Eye (tissue), 1 donor: Measurements from ENCODE around the gene ZNF526.
"Not testable (repeated sequence)": the region's sequence is repeated elsewhere in the genome, so short reads cannot be mapped to it uniquely, and the experiment has no call there.

Experiments used
- DNase-seq: peaks from one replicate; pipeline ENCODE4 v3.0.0-alpha.2; 2015

The ZNF526 gene

DNA sequence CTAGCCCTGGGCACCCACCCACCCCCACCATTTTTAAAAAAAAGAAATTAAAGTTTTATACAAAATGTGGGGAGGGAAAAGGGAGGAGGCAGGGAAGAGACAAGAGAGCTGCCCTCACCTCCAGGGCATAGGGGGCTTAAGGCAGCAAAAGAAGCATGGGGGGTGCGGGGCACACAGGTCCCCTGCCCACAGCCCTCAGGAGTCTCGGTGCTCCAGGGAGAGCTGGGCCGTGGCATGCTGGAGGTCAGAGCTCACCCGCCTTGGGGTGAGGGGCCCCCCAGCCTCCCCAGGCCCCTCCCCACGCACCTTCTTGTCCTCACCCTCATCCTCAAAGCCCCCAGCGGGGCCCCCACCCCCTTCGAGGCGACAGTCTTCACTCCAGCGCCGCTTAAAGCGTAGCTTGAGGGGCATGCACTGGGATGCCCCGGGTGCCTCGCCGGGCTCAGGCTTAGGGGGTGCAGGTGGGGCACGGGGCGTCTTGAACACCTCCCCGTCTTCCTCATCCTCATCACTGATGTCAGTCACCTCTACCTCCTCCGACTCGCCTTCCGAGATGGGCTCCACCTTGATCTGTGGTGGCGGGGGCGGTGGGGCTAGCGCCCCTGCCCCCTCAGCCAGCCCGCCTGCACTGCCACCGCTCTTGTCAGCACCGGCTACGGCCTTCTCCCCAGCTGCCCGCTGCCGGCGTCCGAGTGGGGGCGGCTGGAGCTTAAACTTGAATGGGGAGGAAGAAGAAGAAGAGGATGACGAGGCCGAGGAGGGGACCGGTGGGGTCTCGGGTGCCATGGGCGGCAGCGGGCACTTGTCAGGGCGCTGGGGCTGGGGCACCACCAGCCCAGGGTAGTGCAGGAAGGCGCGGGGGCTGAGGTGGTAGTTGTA lies 28.4 kb downstream of the ZNF526 start:
- DNase-seq: no peak

DNA sequence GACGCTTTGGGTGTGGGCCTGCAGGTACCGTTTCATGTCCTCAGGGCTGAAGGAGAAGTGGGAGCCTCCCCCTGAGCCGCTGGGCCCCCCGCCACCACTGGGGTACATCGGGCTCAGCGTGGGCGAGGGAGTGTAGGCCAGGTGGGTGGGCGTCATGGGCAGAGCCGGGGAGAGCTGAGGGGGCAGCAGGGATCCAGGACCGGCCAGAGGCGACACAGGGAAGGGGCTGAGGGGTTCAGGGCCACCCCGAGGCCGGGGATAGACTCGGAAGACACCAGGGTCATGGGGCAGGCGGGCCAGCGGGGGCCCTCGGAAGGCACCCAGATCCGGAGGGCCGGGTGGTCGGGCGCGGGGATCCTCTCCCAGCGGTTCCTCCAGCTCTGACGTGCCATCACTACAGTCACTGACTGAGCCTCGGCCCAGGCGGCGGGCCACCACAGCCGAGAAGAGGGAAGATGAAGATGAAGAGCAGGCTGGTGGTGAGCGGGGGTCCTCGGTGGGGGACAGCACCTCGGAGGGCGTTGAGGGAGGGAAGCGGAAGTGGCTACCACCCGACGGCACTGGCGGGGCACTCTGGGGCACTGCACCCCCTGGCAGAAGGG lies 29.1 kb downstream of the ZNF526 start:
- DNase-seq: no peak

DNA sequence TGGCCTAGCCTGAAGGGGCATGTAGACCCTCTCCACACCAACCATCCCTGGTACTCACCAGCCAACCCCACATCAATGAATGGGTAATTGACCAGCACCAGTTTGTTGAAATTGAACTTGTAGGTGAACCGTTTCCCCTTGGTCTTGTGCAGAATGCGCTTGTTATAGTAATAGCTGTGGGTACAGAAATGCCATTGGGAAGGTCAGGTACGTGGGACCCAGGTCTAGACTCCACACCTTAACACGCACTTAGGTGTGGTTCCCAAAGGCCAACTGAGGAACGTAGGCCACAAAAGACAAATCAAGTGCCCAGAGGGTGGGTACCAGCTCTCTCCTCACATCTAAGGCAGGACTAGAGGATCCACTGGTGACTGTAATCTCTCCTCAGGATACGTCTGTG lies 29.7 kb downstream of the ZNF526 start:
- no peak for DNase-seq

DNA sequence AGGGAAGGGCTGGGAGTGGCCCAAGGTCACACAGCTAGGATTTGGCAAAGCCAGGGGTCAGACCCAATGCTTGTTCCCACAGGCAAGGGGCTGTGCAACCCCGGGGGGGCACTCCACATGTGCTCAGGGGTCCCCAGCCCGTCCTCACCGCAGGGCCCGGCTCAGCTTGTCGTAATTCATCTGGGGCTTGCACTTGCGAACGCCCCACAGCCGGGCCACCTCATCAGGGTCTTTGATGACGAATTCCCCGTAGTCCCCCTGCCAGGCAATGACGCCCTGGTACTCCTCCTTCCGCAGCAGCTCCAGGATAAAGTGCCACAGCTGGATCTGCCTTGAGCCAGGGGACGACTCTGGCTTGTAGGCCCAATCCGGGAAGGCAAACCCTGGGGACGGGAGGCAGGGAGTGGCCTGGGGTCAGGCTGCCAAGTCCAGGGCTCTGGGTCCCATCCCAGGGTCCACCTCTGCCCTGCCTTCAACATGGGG lies 30.1 kb downstream of the ZNF526 start:
- peak; percentile 31 for DNase-seq

DNA sequence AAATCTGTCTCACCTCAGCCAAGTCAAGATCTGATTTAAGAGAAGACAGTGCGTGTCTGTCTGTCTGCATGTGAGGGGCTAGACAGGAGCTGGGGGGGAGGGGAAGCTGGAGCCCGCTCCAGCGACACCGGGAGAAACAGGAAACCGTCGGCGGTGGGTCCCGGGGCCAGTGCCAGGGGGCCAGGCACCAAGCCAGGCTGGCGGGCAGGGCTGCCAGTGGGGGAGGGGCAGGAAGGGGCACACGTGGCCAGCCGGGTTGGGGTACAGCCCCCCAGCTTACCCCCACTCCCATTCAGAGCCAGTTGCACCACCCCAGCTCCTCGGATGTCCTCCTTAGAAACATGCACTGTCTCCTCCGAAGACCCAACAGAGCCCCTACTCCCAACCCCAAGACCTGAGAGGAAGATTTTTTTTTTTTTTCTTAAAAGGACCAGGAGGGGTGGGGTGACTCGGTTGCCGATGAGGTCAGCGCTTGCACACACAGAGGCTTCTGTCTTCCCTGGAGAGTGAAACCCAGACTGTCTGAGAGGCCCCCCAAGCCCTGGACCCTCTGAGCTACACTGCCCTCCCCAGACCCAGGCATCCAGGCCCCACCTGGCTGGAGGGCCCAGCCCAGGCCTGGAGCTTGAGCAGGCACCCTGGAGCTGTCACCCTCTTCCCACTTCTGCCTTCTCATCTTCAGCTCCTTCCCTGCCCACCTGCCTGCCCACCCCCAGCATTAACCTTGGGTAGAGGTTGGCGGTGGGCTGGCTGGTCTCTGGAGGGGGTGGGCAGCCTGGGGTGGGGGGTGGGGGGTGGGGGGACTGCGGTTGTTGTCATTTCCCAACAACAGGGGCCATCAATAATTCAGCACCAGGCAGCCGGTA lies 30.8 kb downstream of the ZNF526 start:
- peak; percentile 57 for DNase-seq

GRCh38 chr19:42251572-42252358 lies 31.7 kb downstream of the ZNF526 start:
- DNase-seq: peak; percentile 62

- peak; percentile 74 for DNase-seq
Observed at GRCh38 chr19:42252365-42253244, 32.5 kb downstream of the ZNF526 start.

DNA sequence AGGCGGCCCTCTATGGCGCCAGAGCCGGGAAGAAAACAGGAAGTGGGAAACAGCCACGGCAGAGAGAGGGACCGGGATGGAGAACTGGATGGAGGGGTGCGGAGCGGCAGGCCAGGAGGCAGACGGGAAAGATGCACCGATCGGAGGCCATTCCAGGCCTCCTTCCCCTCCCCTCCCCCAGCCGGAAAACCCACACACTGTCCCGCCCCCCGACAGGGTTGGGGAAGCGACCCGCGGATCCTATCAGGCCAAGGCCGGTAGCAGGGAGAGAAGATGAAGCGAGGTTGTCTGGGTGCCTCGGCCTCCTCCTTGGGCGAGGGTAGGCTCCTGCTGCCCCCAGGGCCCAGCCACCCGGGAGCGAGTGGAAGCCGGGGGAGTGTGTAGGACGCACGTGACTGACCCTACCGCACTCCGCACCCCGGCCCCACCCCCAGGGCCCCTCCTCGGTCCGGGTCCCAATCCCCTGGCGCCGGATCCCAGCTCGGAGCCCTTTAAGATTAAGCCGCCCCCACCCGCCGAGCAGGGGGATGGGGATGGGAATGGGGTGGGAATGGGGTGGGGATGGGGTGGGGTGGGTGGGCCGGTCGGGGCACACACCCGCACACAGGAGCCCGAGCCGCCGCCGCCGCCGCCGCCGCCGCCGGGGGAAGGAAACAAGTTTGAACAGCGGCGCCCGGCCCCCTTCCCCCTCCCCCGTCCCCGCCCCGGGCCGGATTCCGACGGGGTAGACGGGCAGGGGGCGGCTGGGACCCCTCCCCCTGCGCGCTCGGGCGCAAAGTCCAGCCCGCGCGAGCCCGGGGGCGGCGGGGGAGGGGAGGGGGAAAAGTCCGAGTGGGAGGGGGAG lies 33.4 kb downstream of the ZNF526 start:
- DNase-seq: peak; percentile 90

GRCh38 chr19:42254089-42254849 lies 34.2 kb downstream of the ZNF526 start:
- peak; percentile 92 for DNase-seq

- peak; percentile 97 for DNase-seq
Observed at GRCh38 chr19:42254850-42255765, 35.0 kb downstream of the ZNF526 start, which contains the start of gene ERF. ERF (minus strand) TSS chr19:42255128; CDS start chr19:42254999, 129 bp downstream.

- DNase-seq: peak; percentile 84
Observed at GRCh38 chr19:42255766-42256745, 35.9 kb downstream of the ZNF526 start.

- DNase-seq: not testable (repeated sequence)
Observed at GRCh38 chr19:42257842-42258241, 37.7 kb downstream of the ZNF526 start.

DNA sequence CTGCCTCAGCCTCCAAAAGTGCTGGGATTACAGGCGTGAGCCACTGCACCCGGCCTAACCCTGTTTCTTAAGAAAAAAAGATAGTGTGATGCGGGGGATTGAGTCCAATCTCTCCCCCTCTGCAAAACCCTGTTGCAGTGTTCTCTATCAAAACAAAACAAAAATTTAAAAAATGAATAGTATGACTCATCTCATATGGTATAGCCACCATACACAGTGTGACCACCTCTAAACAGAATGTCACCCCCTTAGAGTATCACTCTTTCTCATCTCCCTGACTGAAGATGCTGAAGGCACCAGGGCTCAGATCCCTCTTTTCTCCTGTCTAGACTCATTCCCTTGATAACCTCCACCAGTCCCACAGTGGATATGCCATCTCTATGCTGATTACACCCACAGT lies 41.7 kb downstream of the ZNF526 start:
- DNase-seq: no peak

GRCh38 chr19:42266105-42266504 lies 46.0 kb downstream of the ZNF526 start:
- not testable (repeated sequence) for DNase-seq

DNA sequence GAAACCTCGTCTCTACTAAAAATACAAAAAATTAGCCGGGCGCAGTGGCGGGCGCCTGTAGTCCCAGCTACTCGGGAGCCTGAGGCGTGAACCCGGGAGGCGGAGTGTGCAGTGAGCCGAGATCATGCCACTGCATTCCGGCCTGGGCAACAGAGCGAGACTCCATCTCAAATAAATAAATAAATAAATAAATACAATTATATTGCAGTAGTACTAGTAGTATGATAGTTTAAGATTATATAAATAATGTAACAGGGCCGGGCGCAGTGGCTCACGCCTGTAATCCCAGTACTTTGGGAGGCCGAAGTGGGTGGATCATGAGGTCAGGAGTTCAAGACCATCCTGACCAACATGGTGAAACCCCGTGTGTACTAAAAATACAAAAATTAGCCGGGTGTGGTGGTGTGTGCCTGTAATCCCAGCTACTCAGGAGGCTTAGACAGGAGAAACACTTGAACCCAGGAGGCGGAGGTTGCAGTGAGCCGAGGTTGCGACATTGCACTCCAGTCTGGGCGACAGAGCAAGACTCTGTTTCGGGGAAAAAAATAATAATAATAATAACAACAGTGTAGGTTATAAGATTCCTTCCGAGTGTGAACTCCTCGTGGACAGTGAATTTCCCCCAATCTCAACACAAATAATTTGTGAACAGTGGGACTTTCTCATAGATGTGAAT lies 47.0 kb downstream of the ZNF526 start:
- DNase-seq: not testable (repeated sequence)

DNA sequence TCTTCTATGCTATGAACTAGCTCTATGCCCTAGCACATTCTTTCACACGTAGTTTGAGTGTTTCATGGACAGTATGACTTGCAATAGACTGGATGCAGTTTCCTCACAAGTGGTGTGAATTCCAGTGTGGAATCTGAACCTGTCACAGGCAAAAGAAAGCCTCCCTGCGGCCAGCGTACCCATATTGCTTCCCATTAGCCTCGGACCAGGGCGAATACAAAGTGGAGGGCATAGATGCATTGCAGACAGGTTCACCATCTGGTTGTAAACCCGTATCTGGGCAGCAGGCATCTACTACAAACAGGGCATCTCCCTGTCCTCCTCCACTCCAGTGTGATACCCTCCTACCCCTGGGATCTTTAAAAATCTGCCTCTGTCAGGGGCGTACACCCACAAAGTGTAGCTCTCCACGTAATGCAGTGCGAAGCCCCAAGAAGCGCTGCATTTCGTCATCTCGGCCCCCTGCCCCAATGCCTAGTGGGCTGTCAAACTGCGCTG lies 47.6 kb downstream of the ZNF526 start:
- DNase-seq: no peak
